Left lung (tissue), 10 donors: Measurements from ENCODE around the gene BTBD7. TPM values are rescaled to one million over a fixed set of nuclear protein-coding genes. Genes with fewer than 3 reads are reported as not detected.

ENCODE experiments used
- ATAC-seq: fragments of 200-7000 bp; cut with Tn5 transposase; one replicate; pipeline ENCODE4 v1.9.1; 2020; ENCODE audit warnings: moderate library complexity
- DNase-seq, 4 donors: peaks; one replicate each; pipeline ENCODE4 v3.0.0-alpha.2; 2013 to 2020
- H3K27ac ChIP-seq, 2 donors: fragments of 200-600 bp; sonication (generic) in 1 of 2; one replicate each; pipeline versions ENCODE4 v1.5.0 to v1.8.0; 2020 to 2021
- H3K27me3 ChIP-seq, 2 donors: fragments of 200-600 bp; sonication (generic) in 1 of 2; one replicate each; pipeline versions ENCODE4 v1.5.0 to v1.8.0; 2020 to 2021
- H3K36me3 ChIP-seq, 2 donors: fragments of 200-600 bp; sonication (generic) in 1 of 2; one replicate each; pipeline versions ENCODE4 v1.5.0 to v1.8.0; 2020 to 2021
- H3K4me1 ChIP-seq, 2 donors: fragments of 200-600 bp; one replicate each; pipeline ENCODE4 v1.8.0; 2021
- H3K4me3 ChIP-seq, 2 donors: fragments of 200-600 bp; sonication (generic) in 1 of 2; one replicate each; pipeline versions ENCODE4 v1.5.0 to v1.8.0; 2020 to 2021; ENCODE audit warnings: mild to moderate bottlenecking in 1 of 2
- H3K9me3 ChIP-seq, 2 donors: fragments of 200-600 bp; sonication (generic) in 1 of 2; one replicate each; pipeline versions ENCODE4 v1.5.0 to v1.8.0; 2020 to 2021
- CTCF ChIP-seq, 2 donors: fragments of 200-600 bp; sonication (generic) in 1 of 2; IDR thresholded peaks; one replicate each; pipeline versions ENCODE4 v1.5.0 to v1.8.0; 2021; ENCODE audit warnings: antibody characterized with exemption in 2 of 2
- intact Hi-C, 2 donors: fragments of 100-400 bp; cut with DNase I; formaldehyde crosslinking; loops; one replicate each; pipeline versions ENCODE4 v1.11.2 to v1.14.2; 2022
- polyA plus RNA-seq, 6 donors: library from polyadenylated mRNA; unstranded; fragments of 120-200 nt; gene quantifications; one replicate each; pipeline ENCODE4 v1.2.1, GENCODE V29; 2013; ENCODE audit not compliant: insufficient read length in 6 of 6
- total RNA-seq, 2 donors: library from RNA; stranded (reverse); fragmentation: NEBNext Ultra II Directional; extraction: Animal tissue kit (Norgen Biotek cat#: 25700); gene quantifications; one replicate each; pipeline ENCODE4 v1.2.1, GENCODE V29; 2021
- donor health status: DM: no; HTN: yes; CAD: no.
- donor health status: DM: no; HTN: no; CAD: no.

The BTBD7 gene
- total and polyA plus RNA-seq, 8 donors = 32.1 to 42.8 (median 38.7) TPM

- Histone ChIP-seq H3K27me3 (no peaks in the 10 kb centered on the region), H3K4me3 (no peak overlapping the region), H3K4me1 (no peaks in the 10 kb centered on the region), H3K36me3 (no peaks in the 10 kb centered on the region), H3K9me3 (peaks cover 0 to 3% of the 10 kb centered on the region in 2 donors), H3K27ac (no peak overlapping the region)
- intact Hi-C loops = no loop called here
- no peak for TF ChIP-seq CTCF (IDR thresholded peaks at IDR 0.05)
- DNase-seq = no peak
- ATAC-seq = no peak
These were observed 15.0 kb upstream of the BTBD7 start for GRCh38 chr14:93347850-93348249.

- DNase-seq (peak in 1 of 4 donors; percentile 62), ATAC-seq (no peak)
- intact Hi-C loops = no loop called here
- Histone ChIP-seq H3K9me3 (peaks cover 0 to 3% of the 10 kb centered on the region in 2 donors), H3K27ac (no peak within 1 kb of the TSS), H3K4me3 (no peak within 1 kb of the TSS), H3K27me3 (no peaks in the 10 kb centered on the region), H3K36me3 (no peaks in the 10 kb centered on the region), H3K4me1 (no peaks in the 10 kb centered on the region)
- no peak for TF ChIP-seq CTCF (IDR thresholded peaks at IDR 0.05)
These were observed 14.3 kb upstream of the BTBD7 start, which contains the start of gene COX8C for GRCh38 chr14:93346926-93347721. Gene COX8C, plus strand, starts transcription at chr14:93347182. Its CDS starts 87 bp downstream, at chr14:93347269.

- Histone ChIP-seq H3K4me3 (no peak overlapping the region), H3K27me3 (no peaks in the 10 kb centered on the region), H3K36me3 (no peaks in the 10 kb centered on the region), H3K27ac (no peak overlapping the region), H3K9me3 (peaks cover 0 to 3% of the 10 kb centered on the region in 2 donors), H3K4me1 (no peaks in the 10 kb centered on the region)
- DNase-seq (no peak), ATAC-seq (no peak)
- intact Hi-C loops = no loop called here
- TF ChIP-seq CTCF (IDR thresholded peaks at IDR 0.05) = no peak
These were observed 11.0 kb upstream of the BTBD7 start for GRCh38 chr14:93343797-93344196.

- Histone ChIP-seq H3K9me3 (peaks cover 0 to 3% of the 10 kb centered on the region in 2 donors), H3K27me3 (no peaks in the 10 kb centered on the region), H3K36me3 (no peaks in the 10 kb centered on the region), H3K4me3 (no peak overlapping the region), H3K27ac (no peak overlapping the region), H3K4me1 (no peaks in the 10 kb centered on the region)
- no peak for DNase-seq
- intact Hi-C loops = no loop called here
- no peak for TF ChIP-seq CTCF (IDR thresholded peaks at IDR 0.05)
- no peak for ATAC-seq
These were observed 10.4 kb upstream of the BTBD7 start for GRCh38 chr14:93343266-93343665.

GRCh38 chr14:93337884-93338283 is 5.0 kb upstream of the BTBD7 start:
- H3K27ac ChIP-seq = no peak overlapping the region
- DNase-seq = no peak
- no peak for TF ChIP-seq CTCF (IDR thresholded peaks at IDR 0.05)
- intact Hi-C loops = no loop called here
- no peak for ATAC-seq
- no peaks in the 10 kb centered on the region for H3K36me3 ChIP-seq
- H3K4me3 ChIP-seq = no peak overlapping the region
- peaks cover 0 to 8% of the 10 kb centered on the region in 2 donors for H3K4me1 ChIP-seq
- no peaks in the 10 kb centered on the region for H3K27me3 ChIP-seq
- peaks cover 0 to 5% of the 10 kb centered on the region in 2 donors for H3K9me3 ChIP-seq
